GM21390 (cell line): Measurements from ENCODE around the gene TNS2.
"Not testable (repeated sequence)": the region's sequence is repeated elsewhere in the genome, so short reads cannot be mapped to it uniquely, and the experiment has no call there.

ENCODE experiments used
- ATAC-seq: cut with Tn5 transposase; IDR thresholded peaks from one replicate; pipeline ENCODE4 v1.9.1; 2021; ENCODE audit not compliant: unreplicated experiment

The TNS2 gene, protein sequence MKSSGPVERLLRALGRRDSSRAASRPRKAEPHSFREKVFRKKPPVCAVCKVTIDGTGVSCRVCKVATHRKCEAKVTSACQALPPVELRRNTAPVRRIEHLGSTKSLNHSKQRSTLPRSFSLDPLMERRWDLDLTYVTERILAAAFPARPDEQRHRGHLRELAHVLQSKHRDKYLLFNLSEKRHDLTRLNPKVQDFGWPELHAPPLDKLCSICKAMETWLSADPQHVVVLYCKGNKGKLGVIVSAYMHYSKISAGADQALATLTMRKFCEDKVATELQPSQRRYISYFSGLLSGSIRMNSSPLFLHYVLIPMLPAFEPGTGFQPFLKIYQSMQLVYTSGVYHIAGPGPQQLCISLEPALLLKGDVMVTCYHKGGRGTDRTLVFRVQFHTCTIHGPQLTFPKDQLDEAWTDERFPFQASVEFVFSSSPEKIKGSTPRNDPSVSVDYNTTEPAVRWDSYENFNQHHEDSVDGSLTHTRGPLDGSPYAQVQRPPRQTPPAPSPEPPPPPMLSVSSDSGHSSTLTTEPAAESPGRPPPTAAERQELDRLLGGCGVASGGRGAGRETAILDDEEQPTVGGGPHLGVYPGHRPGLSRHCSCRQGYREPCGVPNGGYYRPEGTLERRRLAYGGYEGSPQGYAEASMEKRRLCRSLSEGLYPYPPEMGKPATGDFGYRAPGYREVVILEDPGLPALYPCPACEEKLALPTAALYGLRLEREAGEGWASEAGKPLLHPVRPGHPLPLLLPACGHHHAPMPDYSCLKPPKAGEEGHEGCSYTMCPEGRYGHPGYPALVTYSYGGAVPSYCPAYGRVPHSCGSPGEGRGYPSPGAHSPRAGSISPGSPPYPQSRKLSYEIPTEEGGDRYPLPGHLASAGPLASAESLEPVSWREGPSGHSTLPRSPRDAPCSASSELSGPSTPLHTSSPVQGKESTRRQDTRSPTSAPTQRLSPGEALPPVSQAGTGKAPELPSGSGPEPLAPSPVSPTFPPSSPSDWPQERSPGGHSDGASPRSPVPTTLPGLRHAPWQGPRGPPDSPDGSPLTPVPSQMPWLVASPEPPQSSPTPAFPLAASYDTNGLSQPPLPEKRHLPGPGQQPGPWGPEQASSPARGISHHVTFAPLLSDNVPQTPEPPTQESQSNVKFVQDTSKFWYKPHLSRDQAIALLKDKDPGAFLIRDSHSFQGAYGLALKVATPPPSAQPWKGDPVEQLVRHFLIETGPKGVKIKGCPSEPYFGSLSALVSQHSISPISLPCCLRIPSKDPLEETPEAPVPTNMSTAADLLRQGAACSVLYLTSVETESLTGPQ (N-terminal part only)

DNA sequence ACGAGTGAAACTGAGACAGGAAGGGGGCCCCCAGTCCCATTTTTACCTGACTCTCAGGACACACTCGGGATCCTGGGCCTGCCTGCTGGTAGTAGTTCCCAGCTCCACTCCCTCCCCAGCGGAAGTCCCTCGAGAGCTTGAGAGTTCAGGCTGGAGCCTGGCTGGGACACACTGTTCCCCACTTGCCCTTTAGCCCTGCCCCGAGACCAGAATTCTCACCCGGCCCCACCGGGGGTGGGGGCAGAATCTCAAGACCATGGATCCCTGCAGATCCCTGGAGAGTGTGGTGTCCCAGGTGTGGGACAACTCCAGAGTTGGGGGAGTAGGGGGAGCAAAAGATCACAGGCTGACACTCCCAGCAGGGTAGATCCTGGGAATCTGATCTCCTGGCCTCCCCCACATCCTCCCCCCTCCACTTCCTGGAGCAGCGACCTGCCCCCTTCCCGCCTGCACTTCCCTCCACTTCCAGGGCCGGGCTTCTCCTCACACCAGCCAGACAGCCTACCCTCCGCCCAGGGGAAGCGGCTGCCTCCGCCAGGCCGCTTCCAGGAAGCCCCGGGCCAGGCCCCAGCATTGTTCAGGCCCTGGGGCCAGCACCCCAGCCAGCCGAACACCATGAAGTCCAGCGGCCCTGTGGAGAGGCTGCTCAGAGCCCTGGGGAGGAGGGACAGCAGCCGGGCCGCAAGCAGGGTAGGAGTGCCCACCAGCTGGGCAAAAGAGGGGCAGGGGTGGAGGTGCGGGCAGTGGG lies at the start of gene TNS2:
Gene TNS2 (plus strand): TSS at position 495 of the 748 bp plus-strand sequence. CDS start 121 bp downstream, at position 616.
- no peak for ATAC-seq

DNA sequence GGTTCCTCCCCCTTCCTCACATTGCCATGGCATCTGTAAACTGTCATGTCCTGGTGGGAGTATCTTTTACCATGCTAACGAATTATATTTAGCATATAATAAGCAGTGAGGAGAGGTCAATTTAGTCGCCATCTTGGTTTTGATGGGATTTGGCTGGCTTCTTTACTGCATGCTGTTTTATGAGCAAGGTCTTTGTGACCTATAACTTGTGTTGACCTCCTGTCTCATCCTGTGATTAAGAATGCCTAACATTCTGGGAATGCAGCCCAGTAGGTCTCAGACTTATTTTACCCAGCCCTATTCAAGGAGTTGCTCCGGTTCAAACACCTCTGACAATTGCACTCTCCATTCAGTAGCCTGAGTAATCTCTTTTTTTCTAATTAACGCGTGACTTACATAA lies 45.7 kb upstream of the TNS2 start:
- no peak for ATAC-seq

DNA sequence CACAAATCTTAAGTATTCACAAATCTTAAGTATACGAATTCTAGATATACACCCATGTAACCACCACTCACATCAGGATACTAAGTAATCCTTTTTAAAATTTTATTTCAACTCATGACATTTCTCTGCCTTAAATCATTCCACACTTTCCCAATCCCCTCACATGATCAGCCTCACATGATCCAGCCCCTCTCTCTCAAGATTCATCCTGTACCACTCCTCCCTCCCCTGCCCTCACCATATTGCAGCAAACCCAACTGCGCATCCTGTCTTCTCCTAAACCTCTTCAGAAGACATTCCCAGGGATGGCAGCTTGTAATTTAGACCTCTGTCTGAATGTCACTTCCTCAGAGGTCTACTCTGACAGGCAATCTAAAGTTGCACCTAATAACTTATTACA lies 45.3 kb upstream of the TNS2 start:
- ATAC-seq, result no peak

DNA sequence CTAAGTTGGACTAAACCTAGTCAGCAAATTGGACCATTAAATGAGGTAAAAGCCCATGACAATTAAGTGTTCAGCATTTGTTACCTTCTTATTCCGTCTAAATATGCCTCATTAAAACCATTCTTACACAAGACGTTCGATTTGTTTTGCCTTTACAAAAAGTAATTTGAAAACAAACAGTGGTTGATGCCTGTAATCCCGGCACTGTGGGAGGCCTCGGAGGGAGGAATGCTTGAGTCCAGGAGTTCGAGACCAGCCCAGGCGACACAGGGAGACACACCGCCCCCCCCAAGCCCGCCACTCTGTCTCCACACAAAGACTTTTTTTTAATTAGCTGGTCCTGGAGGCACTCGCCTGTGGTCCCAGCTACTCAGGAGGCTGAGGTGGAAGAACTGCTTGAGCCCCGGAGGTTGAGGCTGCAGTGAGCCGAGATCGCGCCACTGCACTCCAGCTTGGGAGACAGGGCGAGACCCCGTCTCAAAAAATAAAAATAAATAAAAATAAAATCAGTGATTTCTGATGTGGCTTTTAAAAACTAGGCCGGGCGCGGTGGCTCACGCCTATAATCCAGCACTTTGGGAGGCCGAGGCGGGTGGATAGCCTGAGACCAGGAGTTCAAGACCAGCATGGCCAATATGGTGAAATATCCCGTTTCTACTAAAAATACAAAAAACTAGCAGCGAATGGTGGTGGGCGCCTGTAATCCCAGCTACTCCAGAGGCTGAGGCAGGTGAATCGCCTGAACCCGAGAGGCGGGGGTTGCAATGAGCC lies 44.5 kb upstream of the TNS2 start:
- ATAC-seq, result no peak

DNA sequence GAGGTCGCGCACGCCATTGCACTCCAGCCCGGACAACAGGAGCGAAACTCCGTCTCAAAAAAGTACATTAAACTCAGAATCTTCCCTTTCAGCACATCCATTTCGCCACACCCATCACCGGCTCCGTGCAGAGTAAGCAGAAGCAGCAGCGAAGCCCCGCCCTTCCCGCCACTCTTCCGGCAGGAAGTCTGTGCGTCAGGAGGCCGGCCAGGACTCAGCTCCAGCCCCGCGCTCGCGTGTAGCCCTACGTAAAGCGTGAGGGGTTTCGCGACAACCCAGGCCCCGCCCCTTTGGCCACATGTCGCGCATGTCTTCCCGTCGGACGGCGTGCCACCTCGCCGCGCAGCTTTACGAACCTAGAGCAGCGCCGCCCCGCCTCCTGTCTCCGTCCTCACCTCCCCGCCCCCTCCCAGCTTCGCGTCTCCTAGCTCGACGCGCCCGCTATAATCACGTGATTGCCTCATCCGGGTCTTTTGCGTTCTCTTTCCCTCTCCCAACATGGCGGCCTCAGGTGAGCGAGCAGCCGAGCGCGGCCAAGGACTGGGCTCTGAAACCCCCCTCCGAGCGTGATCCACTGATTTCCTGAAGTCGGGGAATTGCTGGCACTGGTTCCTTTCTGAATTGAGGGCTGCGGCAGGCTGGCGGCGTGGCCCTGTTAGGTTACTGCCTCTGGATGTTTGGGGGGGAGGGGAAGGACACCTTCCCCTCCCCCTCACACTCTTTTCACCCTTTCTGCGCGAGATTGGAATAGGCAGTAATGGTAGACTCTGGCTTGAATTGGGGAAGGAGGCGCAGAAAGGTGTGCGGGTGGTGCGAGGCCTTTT lies 43.7 kb upstream of the TNS2 start, which contains the start of gene EIF4B:
Gene EIF4B (plus strand): TSS at position 471 of the 824 bp plus-strand sequence. CDS start 28 bp downstream, at position 499.
- peak; percentile 94 for ATAC-seq

DNA sequence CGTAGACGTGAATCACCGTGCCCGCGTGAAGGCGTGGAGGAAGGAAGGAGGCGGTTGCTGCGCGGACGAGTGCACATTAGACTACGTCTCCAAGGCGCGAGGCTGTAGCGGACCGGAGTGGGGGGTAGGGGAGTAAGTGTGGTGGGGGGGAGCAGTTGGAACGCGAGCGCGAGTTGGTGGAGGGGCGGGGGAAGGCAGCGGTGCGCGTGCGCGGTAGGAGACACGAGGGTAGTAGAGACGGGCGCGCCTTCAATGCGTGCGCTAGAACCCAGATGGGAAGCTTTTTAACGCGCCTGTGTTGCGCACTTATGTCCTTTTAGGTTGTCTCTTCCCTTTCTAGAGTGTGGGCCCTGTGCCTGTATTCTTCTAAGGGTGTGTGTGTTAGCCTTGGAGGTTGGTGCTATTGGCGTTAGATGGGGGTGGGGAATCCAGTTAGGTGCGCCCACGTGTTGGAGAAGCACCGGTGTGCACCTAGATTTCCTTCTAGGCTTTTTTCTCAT lies 43.0 kb upstream of the TNS2 start:
- no peak for ATAC-seq

DNA sequence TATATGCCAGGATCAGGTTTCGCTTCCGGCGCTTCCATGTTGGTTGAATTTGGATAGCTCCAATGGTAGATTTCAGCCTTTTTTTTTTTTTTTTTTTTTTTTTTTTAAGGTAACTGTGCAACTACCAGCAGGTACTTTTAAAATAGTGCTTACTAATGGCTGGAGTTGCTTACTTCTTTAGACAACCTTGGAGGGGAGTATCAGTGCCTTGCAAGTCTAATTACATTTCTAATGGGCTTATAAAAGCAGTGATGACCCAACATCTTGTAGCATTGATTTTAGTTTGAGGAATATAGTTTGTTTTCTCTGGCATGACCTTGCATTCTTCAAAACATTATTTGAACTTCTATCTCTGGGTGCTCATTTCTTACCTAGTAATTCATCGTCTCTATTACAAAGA lies 42.5 kb upstream of the TNS2 start:
- ATAC-seq, result no peak

DNA sequence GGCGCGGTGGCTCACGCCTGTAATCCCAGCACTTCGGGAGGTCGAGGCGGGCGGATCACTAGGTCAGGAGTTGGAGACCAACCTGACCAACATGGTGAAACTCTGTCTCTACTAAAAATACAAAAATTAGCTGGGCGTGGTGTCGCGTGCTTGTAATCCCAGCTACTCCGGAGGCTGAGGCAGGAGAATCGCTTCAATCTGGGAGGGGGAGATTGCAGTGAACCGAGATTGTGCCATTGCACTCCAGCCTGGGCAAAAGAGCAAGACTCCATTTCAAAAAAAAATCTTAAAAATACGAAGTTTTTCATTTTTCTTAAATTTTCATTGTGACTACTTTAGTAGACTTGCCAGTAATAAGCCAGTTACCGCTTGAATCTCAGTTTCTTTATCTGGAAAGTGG lies 41.1 kb upstream of the TNS2 start:
- not testable (repeated sequence) for ATAC-seq

DNA sequence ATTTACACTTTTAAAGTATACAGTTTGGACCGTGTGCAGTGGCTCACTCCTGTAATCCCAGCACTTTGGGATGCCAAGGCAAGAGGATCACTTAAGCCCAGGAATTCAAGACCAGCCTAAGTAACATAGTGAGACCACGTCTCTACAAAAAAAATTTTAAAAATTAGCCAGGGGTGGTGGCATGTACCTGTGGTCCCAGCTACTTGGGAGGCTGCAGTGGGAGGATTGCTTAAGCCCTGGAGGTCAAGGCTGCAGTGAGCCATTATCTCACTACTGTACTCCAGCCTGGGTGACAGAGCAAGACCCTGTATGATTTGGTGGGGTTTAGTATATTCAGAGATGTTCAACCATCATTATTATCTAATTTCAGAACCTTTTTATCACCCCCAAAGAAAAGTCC lies 38.9 kb upstream of the TNS2 start:
- ATAC-seq, result no peak

DNA sequence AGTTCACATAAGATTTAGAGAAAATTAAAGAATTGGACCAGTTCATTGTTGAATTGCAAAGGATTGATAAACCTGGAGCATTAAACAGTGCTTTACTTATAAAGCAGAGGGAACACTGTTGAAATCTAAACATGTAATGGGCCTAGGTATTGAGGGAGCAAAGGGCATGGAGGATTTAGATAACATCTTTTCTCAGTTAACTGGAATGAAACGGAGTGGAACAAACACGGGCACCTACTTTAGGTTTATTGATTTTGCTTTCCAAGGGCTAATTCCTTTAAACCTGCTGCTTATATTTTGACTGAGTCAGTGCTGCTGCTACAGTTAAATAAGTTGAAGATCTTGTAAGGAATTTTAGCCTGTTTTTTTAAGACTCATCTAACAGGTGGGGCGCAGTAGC lies 38.0 kb upstream of the TNS2 start:
- ATAC-seq, result no peak

DNA sequence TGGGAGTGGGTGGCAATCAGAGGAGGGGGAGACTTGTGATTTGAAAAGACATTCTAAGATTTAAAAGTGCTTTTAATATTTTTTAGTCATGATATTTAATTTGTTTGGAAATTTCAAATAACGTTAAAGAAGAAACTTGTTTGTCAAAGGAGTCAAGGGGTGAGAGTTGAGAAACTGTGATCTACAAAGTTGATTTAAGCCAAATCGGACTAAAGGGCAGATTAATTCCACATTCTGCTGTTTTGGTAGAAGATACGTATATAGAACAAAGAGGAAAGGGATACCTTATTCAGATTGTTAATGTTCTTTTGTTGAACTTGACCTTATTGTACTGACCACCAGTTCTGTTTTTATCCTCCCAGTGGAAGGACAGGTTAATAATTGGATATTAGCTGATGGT lies 36.9 kb upstream of the TNS2 start:
- ATAC-seq, result no peak

DNA sequence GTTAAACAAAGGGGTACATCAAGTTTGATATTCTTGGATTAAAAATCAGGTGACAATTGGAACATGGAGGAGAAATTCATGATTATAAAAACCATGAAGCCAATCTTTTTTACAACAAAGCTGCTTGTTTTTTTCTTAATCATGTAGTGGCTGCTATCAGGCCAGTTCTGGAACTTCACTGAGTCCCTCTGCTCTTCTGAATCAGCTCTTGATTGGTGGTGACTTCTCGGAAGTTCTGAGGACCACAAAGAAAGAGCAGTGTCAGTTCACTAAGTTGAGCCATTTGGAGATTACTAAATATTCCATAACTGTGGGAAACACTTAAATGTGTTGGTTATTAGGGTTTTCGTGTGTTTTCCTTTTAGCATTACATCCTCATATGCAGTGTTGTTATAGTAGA lies 35.2 kb upstream of the TNS2 start:
- ATAC-seq, result no peak

DNA sequence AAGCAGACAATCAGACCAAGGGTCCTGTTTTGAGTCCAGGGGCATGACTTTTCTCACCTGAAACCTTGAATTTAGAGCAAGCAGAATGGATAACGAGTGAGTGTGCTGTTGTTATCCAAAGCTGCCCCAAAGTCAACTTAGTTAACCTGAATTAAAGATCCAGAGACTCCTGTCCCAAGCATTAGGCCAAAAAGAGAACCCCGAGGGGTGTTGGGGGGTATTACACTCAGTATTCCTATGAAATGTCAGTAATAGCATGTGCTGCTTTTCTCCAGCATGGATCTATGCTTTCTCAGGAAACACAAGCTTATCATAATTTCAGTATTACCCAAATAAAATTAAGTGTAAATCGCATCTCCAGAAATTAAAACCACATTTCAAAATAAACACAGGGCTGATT lies 24.6 kb upstream of the TNS2 start:
- no peak for ATAC-seq

DNA sequence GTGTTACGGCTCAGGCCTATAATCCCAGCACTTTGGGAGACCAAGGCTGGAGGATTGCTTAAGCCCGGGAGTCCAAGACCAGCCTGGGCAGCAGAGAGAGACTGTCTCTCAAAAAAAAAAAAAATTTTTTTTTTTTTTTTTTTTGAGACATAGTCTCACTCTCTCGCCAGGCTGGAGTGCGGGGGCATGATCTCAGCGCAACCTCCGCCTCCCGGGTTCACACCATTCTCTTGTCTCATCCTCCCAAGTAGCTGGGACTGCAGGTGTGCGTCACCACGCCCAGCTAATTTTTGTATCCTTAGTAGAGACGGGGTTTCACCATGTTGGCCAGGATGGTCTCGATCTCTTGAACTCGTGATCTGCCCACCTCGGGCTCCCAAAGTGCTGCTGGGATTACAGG lies 22.9 kb upstream of the TNS2 start:
- not testable (repeated sequence) for ATAC-seq

DNA sequence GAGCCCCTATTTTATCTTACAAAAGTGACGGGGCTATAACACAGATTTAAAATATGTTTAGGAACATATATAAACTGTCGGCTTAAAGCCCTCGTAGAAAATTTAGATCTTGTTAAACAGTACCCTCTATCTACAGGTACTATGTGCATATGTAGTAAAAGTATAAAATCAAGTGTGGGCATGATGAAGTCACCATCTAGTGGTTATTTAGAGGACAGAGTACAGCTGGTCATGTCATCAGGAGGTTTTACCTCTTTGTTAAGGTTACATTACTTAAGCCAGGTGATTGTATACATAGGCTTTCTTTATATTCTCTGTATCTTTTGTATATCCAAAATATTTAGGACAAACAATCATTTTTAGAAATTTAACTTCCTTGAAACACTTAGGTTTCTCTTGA lies 18.2 kb upstream of the TNS2 start:
- ATAC-seq, result no peak

DNA sequence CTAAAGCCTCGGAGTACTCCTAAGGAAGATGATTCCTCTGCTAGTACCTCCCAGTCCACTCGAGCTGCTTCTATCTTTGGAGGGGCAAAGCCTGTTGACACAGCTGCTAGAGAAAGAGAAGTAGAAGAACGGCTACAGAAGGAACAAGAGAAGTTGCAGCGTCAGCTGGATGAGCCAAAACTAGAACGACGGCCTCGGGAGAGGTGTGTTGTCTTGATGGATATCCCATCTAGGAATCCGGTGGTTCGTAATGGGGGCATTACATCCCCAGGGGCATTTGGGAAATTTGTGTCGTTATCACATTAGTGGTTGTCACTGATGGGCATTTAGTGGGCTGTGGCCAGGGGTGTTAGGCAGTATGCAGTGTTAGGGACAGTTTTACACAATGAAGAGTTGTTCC lies 16.0 kb upstream of the TNS2 start:
- ATAC-seq, result not testable (repeated sequence)

DNA sequence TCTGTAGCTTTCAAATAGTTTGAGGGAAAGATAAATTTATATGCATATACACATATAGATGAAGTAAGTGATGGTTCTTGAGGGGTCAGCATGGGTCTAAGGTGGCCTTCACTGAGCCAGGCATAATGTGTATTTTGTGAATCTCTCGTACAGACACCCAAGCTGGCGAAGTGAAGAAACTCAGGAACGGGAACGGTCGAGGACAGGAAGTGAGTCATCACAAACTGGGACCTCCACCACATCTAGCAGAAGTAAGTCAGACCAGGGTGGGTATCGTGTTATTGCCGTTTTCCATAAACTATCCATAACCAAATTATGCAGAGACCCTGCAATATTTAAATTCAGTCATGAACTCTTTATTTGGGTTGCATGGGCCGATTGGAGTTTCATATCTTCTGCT lies 15.4 kb upstream of the TNS2 start:
- ATAC-seq, result no peak

DNA sequence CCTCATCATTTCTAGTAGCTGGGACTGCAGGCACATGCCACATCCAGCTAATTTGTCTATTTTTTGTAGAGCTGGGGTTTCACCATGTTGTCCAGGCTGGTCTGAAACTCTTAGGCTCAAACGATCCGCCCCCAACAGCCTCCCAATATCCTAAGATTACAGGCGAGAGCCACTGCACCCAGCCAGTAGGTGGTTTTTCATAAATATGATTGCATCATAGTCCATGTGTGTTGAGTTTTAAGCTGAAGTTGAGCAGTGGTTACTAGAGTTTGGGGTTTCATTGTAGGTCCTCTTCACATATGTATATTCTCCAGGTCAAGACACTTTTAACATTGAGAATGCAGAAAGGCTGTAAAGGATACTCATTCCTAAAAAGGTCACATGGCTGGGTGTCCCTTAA lies 13.1 kb upstream of the TNS2 start:
- no peak for ATAC-seq

DNA sequence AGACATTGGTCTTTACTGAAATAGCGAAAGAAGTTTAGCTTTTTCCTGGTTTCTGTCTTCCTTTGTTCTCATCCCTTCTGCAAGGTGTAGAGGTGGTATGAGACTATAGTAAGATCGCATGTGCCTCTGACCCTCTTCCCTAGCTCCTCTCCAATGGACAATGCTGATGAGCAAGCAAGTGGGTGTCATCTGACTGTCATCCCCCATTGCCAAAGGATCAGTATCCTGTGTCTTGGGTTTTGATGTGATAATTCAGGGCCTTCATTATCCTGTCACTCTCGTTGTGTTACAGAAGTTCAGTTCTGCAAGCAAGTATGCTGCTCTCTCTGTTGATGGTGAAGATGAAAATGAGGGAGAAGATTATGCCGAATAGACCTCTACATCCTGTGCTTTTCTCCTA lies 10.0 kb upstream of the TNS2 start:
- no peak for ATAC-seq
